Fibroblast of lung (primary cell): ENCODE data around the gene SPATA20. TPM values are rescaled to one million over a fixed set of nuclear protein-coding genes. Genes with fewer than 3 reads are reported as not detected.

Source experiments
- DNase-seq, 2 donors: peaks; one replicate each; pipeline versions ENCODE4 v3.0.0 to v3.0.0-alpha.2; 2010; ENCODE audit warnings: low read depth in 2 of 2
- H2AFZ ChIP-seq: 2 replicates; pipeline ENCODE4 v1.5.1; 2012; ENCODE audit warnings: low read length, control low read depth, inconsistent platforms
- H3K27ac ChIP-seq: 2 replicates; pipeline ENCODE4 v1.5.1; 2011; ENCODE audit warnings: low read length, control low read depth; ENCODE audit not compliant: insufficient read depth
- H3K27me3 ChIP-seq: 2 replicates; pipeline ENCODE4 v1.5.1; 2011; ENCODE audit warnings: mild to moderate bottlenecking, low read length; ENCODE audit not compliant: control insufficient read depth, insufficient read depth
- H3K36me3 ChIP-seq: 2 replicates; pipeline ENCODE4 v1.5.1; 2011; ENCODE audit warnings: low read length; ENCODE audit not compliant: control insufficient read depth, insufficient read depth
- H3K4me1 ChIP-seq: 2 replicates; pipeline ENCODE4 v1.5.1; 2011; ENCODE audit warnings: low read length; ENCODE audit not compliant: control insufficient read depth, insufficient read depth; ENCODE audit errors: extremely low read depth
- H3K4me2 ChIP-seq: 2 replicates; pipeline ENCODE4 v1.5.1; 2011; ENCODE audit warnings: low read length, control low read depth; ENCODE audit not compliant: insufficient read depth; ENCODE audit errors: extremely low read depth
- H3K4me3 ChIP-seq, 4 experiments: fragments of 200-600 bp in 1 of 4; sonication (generic) in 1 of 4; replicated peaks in 1 of 4; 2 replicates each; pipeline ENCODE4 v1.5.1; 2011 to 2016; ENCODE audit warnings: low read length in 4 of 4, low read depth in 3 of 4, mild to moderate bottlenecking in 3 of 4, control low read depth in 2 of 4, inconsistent platforms in 1 of 4, mixed read lengths in 1 of 4; ENCODE audit not compliant: insufficient read depth in 1 of 4; ENCODE audit errors: control extremely low read depth in 1 of 4
- H3K79me2 ChIP-seq: 2 replicates; pipeline ENCODE4 v1.5.1; 2012; ENCODE audit warnings: mild to moderate bottlenecking, low read length, inconsistent platforms; ENCODE audit not compliant: control insufficient read depth, insufficient read depth
- H3K9ac ChIP-seq: 2 replicates; pipeline ENCODE4 v1.5.1; 2011; ENCODE audit warnings: mild to moderate bottlenecking, low read length, control low read depth; ENCODE audit not compliant: insufficient read depth
- H3K9me3 ChIP-seq: 2 replicates; pipeline ENCODE4 v1.5.1; 2012; ENCODE audit warnings: low read depth, low read length; ENCODE audit not compliant: control insufficient read depth, insufficient read depth
- H4K20me1 ChIP-seq: 2 replicates; pipeline ENCODE4 v1.5.1; 2011; ENCODE audit warnings: low read length; ENCODE audit not compliant: control insufficient read depth, insufficient read depth; ENCODE audit errors: extremely low read depth
- EZH2 ChIP-seq: IDR thresholded peaks from 2 replicates; pipeline ENCODE4 v1.5.1; 2012; ENCODE audit warnings: low read length, control low read depth, mild to moderate bottlenecking; ENCODE audit errors: missing control alignments
- polyA plus RNA-seq, 2 donors: library from polyadenylated mRNA; depleted of rRNA in 1 of 2; stranded (reverse) in 1 of 2; unstranded in 1 of 2; fragments of >200 nt; gene quantifications; 2 replicates each; pipeline ENCODE4 v1.2.1, GENCODE V29; 2011 to 2012; ENCODE audit warnings: missing spikeins in 1 of 2
- total RNA-seq: library from RNA; depleted of rRNA; stranded (reverse); fragments of >200 nt; gene quantifications from 2 replicates; pipeline ENCODE4 v1.2.1, GENCODE V29; 2014
- TF ChIP-seq, protein P1 (sequence below), 2 donors: IDR thresholded peaks in 1 of 2; conservative IDR thresholded peaks in 1 of 2; 1 replicate in 1 of 2; 2 replicates in 1 of 2; pipeline ENCODE4 v1.5.1; 2011 to 2012; ENCODE audit warnings: low read length in 2 of 2, control low read depth in 1 of 2, inconsistent platforms in 1 of 2, low read depth in 1 of 2, mild to moderate bottlenecking in 1 of 2

The SPATA20 gene
- total and polyA plus RNA-seq, 2 donors (not counting 1 experiment from before 2014, with no cell fraction given): 21.6 to 119 TPM

DNA sequence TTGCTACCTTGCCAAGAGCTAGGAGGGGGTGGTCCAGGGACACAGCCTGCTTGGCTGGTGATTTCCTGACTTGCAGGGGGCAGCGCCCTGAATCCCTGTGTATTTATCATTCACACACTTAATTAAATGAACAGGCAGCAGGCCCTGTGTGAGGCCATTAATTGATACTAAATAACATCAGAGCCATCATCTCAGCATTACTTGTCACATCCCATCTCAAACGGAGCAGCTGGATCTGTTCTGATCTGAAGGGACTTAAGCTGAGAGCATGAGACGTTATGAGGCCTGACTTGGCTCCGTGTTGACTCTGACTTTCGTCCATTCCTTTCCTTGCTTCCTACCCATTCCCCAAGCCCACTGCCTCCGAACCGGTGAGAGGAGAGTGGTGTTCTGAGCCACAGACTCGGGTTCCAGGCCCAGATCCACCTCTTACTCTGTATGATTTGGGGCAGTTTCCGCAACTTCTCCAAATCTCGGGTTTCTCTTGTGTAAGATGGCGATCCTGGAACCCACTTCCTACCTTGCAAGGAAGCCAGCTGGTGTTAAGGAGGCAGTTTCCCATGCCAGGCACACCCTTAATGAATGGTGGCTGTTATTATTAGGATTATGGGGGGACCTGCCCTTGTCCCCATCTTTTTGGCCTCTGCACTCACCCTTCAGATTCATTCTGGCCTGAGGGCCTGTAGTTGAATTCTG lies 47.3 kb downstream of the SPATA20 start:
- no peak for TF ChIP-seq EZH2
- TF ChIP-seq, protein P1, sequence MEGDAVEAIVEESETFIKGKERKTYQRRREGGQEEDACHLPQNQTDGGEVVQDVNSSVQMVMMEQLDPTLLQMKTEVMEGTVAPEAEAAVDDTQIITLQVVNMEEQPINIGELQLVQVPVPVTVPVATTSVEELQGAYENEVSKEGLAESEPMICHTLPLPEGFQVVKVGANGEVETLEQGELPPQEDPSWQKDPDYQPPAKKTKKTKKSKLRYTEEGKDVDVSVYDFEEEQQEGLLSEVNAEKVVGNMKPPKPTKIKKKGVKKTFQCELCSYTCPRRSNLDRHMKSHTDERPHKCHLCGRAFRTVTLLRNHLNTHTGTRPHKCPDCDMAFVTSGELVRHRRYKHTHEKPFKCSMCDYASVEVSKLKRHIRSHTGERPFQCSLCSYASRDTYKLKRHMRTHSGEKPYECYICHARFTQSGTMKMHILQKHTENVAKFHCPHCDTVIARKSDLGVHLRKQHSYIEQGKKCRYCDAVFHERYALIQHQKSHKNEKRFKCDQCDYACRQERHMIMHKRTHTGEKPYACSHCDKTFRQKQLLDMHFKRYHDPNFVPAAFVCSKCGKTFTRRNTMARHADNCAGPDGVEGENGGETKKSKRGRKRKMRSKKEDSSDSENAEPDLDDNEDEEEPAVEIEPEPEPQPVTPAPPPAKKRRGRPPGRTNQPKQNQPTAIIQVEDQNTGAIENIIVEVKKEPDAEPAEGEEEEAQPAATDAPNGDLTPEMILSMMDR (conservative IDR thresholded peaks at IDR 0.05 in 1 of 2, IDR thresholded peaks at IDR 0.05 in 1 of 2; ENCODE audit: low read depth in 1 of 2, low read length in 2 of 2): no peak
- Histone ChIP-seq H3K36me3 (no peaks in the 10 kb centered on the region), H3K4me2 (no peak overlapping the region), H3K4me1 (peaks cover 2% of the 10 kb centered on the region), H3K79me2 (no peaks in the 10 kb centered on the region), H3K27me3 (no peaks in the 10 kb centered on the region), H3K9me3 (no peaks in the 10 kb centered on the region), H4K20me1 (no peaks in the 10 kb centered on the region), H3K4me3 (no peak overlapping the region), H3K9ac (no peak overlapping the region), H3K27ac (no peak overlapping the region), H2AFZ (no peak overlapping the region)
- no peak for DNase-seq

- Histone ChIP-seq H3K9me3 (no peaks in the 10 kb centered on the region), H3K27ac (no peak overlapping the region), H3K27me3 (no peaks in the 10 kb centered on the region), H2AFZ (no peak overlapping the region), H4K20me1 (no peaks in the 10 kb centered on the region), H3K9ac (no peak overlapping the region), H3K4me2 (no peak overlapping the region), H3K4me3 (no peak overlapping the region), H3K79me2 (no peaks in the 10 kb centered on the region), H3K36me3 (no peaks in the 10 kb centered on the region), H3K4me1 (no peaks in the 10 kb centered on the region)
- no peak for DNase-seq
- TF ChIP-seq EZH2: no peak
- TF ChIP-seq, protein P1 (conservative IDR thresholded peaks at IDR 0.05 in 1 of 2, IDR thresholded peaks at IDR 0.05 in 1 of 2; ENCODE audit: low read depth in 1 of 2, low read length in 2 of 2): no peak
These were observed 47.9 kb downstream of the SPATA20 start for GRCh38 chr17:50594892-50595291.

DNA sequence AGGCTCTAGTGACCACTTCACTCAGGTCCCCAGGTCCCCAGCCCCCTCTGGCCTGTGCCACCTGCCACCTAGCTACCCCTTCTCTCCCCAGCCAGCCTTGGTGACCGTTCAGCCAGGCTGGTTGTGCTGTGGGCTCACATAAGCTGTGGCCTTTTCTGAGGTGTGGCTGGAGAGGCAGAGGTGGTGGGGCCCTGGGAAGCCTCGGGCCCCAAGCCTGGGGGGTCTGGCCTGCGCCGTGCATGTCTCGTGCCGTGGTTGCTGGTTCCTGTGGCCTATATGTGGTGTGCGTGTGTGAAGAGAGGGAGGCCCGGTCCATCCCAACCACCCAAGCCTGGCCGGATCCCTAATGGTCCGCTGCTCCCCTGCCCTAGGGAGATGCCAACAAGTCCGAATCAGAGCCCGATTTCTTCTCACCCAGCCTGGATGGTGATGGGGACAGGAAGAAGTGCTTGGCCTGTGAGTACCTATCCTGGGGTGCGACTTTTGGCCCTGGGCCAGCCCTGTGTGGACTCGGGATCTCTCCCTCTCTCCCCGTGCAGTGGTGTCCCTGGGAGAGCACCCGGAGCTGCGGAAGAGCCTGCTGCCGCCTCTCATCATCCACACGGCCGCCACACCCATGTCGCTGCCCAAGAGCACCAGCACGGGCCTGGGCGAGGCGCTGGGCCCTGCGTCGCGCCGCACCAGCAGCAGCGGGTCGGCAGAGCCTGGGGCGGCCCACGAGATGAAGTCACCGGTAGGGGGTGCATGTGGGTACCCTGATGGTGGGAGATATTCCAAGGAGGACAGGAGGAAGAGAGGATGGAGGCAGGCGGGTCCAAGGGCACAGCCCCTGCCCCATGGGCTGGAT lies 49.4 kb downstream of the SPATA20 start:
- no peaks in the 10 kb centered on the region for H3K36me3 ChIP-seq
- H3K4me1 ChIP-seq: no peaks in the 10 kb centered on the region
- H3K27me3 ChIP-seq: peaks cover 4% of the 10 kb centered on the region
- H3K4me3 ChIP-seq: no peak overlapping the region
- DNase-seq: no peak
- no peak overlapping the region for H2AFZ ChIP-seq
- no peak overlapping the region for H3K27ac ChIP-seq
- H4K20me1 ChIP-seq: no peaks in the 10 kb centered on the region
- TF ChIP-seq EZH2: no peak
- TF ChIP-seq, protein P1 (conservative IDR thresholded peaks at IDR 0.05 in 1 of 2, IDR thresholded peaks at IDR 0.05 in 1 of 2; ENCODE audit: low read depth in 1 of 2, low read length in 2 of 2): peak; percentile 7 to 20
- H3K79me2 ChIP-seq: no peaks in the 10 kb centered on the region
- no peaks in the 10 kb centered on the region for H3K9me3 ChIP-seq
- H3K4me2 ChIP-seq: no peak overlapping the region
- H3K9ac ChIP-seq: no peak overlapping the region
